Choroid plexus epithelial cell (primary cell): ENCODE results near the gene GPX2.

Source experiments
- DNase-seq: peaks from one replicate; pipeline ENCODE4 v3.0.0-alpha.2; 2010; ENCODE audit warnings: low read depth
- H3K4me3 ChIP-seq: 2 replicates; pipeline ENCODE4 v1.5.1; 2011; ENCODE audit warnings: low read depth, mild to moderate bottlenecking, control low read depth, low read length, moderate library complexity
- CTCF ChIP-seq: conservative IDR thresholded peaks from 2 replicates; pipeline ENCODE4 v1.5.1; 2011; ENCODE audit warnings: low read depth, mild to moderate bottlenecking, control low read depth, inconsistent platforms, low read length, moderate library complexity

The GPX2 gene

GRCh38 chr14:64927031-64927430 is 15.5 kb downstream of the GPX2 start:
- no peak for TF ChIP-seq CTCF
- no peak for DNase-seq
- H3K4me3 ChIP-seq: no peak overlapping the region

DNA sequence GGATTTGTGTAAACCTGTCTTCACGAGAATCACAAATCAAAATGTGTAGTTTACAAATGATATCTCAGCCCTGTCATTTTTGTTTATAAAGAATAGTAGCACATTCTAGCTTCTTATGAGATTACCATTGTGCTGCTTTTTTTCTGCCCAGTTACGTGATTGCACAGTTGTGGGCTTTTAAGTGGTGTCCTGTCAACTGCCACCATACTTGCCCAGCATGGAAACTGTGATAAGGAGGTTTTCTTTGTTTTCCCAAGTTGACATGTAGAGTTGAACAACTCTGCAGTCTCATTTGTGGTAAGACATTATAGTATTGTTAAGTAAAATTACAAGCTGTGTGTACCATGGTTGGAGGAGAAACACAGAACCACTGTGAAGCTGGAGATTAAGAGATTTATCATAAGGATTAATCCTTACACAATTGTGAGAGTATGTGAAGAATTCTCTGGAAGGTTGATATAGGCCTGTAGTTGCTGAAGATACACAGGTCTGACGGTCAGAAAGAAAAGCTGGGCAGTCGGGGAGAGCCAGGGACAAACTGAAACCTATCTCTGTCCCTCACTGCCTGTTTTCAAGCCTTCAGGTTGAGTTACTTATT is 16.0 kb downstream of the GPX2 start:
- H3K4me3 ChIP-seq: no peak overlapping the region
- DNase-seq: no peak
- no peak for TF ChIP-seq CTCF

- H3K4me3 ChIP-seq: no peak overlapping the region
- DNase-seq: no peak
- TF ChIP-seq CTCF: no peak
Measured at GRCh38 chr14:64923015-64923414, 19.5 kb downstream of the GPX2 start.

DNA sequence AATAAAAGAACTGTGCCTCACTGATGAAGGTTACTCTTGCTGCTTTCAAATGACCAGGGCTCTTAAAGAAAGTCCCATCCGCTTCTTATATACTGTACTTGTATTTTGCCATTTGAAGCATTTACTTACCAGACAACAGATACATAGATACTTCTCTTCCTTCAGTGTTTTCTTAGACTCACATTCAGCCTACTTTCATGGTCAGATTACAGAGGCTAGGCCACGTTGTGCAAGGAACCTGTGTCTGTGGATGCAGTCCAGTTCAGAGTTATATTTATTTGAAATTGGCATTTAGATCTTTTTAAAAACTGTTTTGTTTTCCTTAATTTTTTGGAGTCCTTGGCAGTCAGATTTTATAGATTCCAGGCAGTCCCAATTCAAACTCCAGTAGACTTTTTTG is 22.1 kb downstream of the GPX2 start:
- TF ChIP-seq CTCF: no peak
- no peak for DNase-seq
- no peak overlapping the region for H3K4me3 ChIP-seq

DNA sequence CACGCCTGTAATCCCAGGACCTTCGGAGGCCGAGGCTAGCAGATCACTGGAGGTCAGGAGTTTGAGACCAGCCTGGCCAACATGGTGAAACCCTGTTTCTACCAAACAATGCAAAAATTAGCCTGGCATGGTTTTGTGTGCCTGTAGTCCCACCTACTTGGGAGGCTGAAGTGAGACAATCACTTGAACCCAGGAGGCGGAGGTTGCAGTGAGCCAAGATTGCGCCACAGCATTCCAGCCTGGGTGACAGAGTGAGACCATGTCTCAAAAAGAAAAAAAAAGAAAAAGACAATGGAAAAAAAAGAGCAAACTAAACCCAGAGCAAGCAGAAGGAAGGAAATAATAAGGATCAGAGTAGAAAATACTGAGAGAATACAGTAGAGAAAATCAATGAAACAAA is 22.9 kb downstream of the GPX2 start:
- no peak for DNase-seq
- H3K4me3 ChIP-seq: no peak overlapping the region
- TF ChIP-seq CTCF: no peak

DNA sequence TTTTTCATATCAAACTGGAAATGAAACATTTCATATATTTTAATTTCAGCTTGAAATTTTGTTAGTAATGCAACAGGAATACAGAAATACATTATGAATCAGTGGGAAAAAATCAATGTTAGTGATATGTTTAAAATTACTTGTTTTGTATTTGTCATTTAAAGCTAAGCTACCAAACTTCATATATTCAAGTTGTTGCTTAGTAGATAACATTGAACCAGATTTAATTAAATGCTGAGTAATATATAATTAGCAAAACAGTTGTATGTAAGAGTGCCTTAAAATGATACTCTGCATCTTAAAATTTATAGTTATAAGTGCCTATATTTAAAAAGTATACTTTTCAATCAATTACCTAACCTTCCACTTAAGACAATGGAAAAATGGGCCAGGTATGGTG is 23.3 kb downstream of the GPX2 start:
- H3K4me3 ChIP-seq: no peak overlapping the region
- DNase-seq: no peak
- no peak for TF ChIP-seq CTCF

GRCh38 chr14:64918216-64918615 is 24.3 kb downstream of the GPX2 start:
- no peak for TF ChIP-seq CTCF

More at GRCh38 chr14:64918216-64918615, 24.3 kb downstream of the GPX2 start:
- H3K4me3 ChIP-seq: no peak overlapping the region
- no peak for DNase-seq
